ENCODE data around the gene NEK11.

Gene NEK11

GRCh38 chr3:131275556-131275955, 248.9 kb downstream of the NEK11 start:
- no peaks in the 10 kb centered on the region for H3K9me3 Mint-ChIP-seq
- H3K27ac Mint-ChIP-seq, result no peak overlapping the region
- no peaks in the 10 kb centered on the region for H3K27me3 Mint-ChIP-seq
- H3K4me3 Mint-ChIP-seq, result no peak overlapping the region
- ATAC-seq, result no peak
- H3K36me3 Mint-ChIP-seq, result no peaks in the 10 kb centered on the region
- H3K4me1 Mint-ChIP-seq, result no peaks in the 10 kb centered on the region

- H3K9me3 Mint-ChIP-seq, result no peaks in the 10 kb centered on the region
- no peak overlapping the region for H3K27ac Mint-ChIP-seq
- no peaks in the 10 kb centered on the region for H3K36me3 Mint-ChIP-seq
- ATAC-seq, result no peak
- H3K4me3 Mint-ChIP-seq, result no peak overlapping the region
- no peaks in the 10 kb centered on the region for H3K27me3 Mint-ChIP-seq
- H3K4me1 Mint-ChIP-seq, result no peaks in the 10 kb centered on the region
These were observed 251.3 kb downstream of the NEK11 start for GRCh38 chr3:131277836-131278497.

- no peaks in the 10 kb centered on the region for H3K4me1 Mint-ChIP-seq
- no peaks in the 10 kb centered on the region for H3K9me3 Mint-ChIP-seq
- no peak overlapping the region for H3K27ac Mint-ChIP-seq
- no peak for ATAC-seq
- H3K4me3 Mint-ChIP-seq, result no peak overlapping the region
- no peaks in the 10 kb centered on the region for H3K27me3 Mint-ChIP-seq
- H3K36me3 Mint-ChIP-seq, result no peaks in the 10 kb centered on the region
These were observed 252.9 kb downstream of the NEK11 start for GRCh38 chr3:131279577-131279976.

- Mint-ChIP-seq H3K36me3 (no peaks in the 10 kb centered on the region), H3K27ac (no peak overlapping the region), H3K4me3 (no peak overlapping the region), H3K4me1 (no peaks in the 10 kb centered on the region), H3K9me3 (no peaks in the 10 kb centered on the region), H3K27me3 (no peaks in the 10 kb centered on the region)
- no peak for ATAC-seq
These were observed 255.7 kb downstream of the NEK11 start for GRCh38 chr3:131282379-131282778.

GRCh38 chr3:131282967-131283366, 256.3 kb downstream of the NEK11 start:
- ATAC-seq, result no peak
- Mint-ChIP-seq H3K27me3 (no peaks in the 10 kb centered on the region), H3K9me3 (no peaks in the 10 kb centered on the region), H3K36me3 (no peaks in the 10 kb centered on the region), H3K4me3 (no peak overlapping the region), H3K27ac (no peak overlapping the region), H3K4me1 (no peaks in the 10 kb centered on the region)

- Mint-ChIP-seq H3K4me3 (no peak overlapping the region), H3K36me3 (peaks cover 3% of the 10 kb centered on the region), H3K27ac (no peak overlapping the region), H3K9me3 (peaks cover 2% of the 10 kb centered on the region), H3K4me1 (no peaks in the 10 kb centered on the region), H3K27me3 (no peaks in the 10 kb centered on the region)
- no peak for ATAC-seq
These were observed 257.2 kb downstream of the NEK11 start for GRCh38 chr3:131283862-131284261.

DNA sequence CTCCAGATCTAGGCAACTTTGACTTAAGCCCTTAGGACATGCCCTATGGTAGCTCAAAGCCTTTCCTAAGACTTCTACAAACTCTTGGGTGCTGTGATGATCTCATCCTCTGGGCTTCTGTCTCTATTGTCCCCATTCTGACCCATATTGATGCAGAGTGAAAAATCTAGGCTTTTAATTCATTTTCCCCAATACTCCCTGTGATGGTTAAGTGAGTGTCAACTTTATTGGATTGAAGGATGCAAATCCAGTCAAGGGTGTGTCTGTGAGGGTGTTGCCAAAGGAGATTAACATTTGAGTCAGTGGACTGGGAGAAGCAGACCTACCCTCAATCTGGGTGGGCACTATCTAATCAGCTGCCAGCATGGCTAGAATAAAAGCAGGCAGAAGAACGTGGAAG, 257.6 kb downstream of the NEK11 start:
- Mint-ChIP-seq H3K4me1 (no peaks in the 10 kb centered on the region), H3K9me3 (peaks cover 4% of the 10 kb centered on the region), H3K36me3 (peaks cover 7% of the 10 kb centered on the region), H3K27ac (no peak overlapping the region), H3K27me3 (no peaks in the 10 kb centered on the region), H3K4me3 (no peak overlapping the region)
- ATAC-seq, result no peak

GRCh38 chr3:131285456-131285855, 258.8 kb downstream of the NEK11 start:
- no peak for ATAC-seq
- Mint-ChIP-seq H3K4me1 (no peaks in the 10 kb centered on the region), H3K9me3 (peaks cover 4% of the 10 kb centered on the region), H3K36me3 (peaks cover 7% of the 10 kb centered on the region), H3K27me3 (no peaks in the 10 kb centered on the region), H3K4me3 (no peak overlapping the region), H3K27ac (no peak overlapping the region)

GRCh38 chr3:131299836-131300235, 273.2 kb downstream of the NEK11 start:
- ATAC-seq, result no peak
- Mint-ChIP-seq H3K4me3 (no peak overlapping the region), H3K4me1 (no peaks in the 10 kb centered on the region), H3K36me3 (no peaks in the 10 kb centered on the region), H3K27me3 (peaks cover 15% of the 10 kb centered on the region), H3K27ac (no peak overlapping the region), H3K9me3 (peaks cover 3% of the 10 kb centered on the region)

- peaks cover 3% of the 10 kb centered on the region for H3K9me3 Mint-ChIP-seq
- H3K4me1 Mint-ChIP-seq, result no peaks in the 10 kb centered on the region
- peaks cover 16% of the 10 kb centered on the region for H3K27me3 Mint-ChIP-seq
- H3K36me3 Mint-ChIP-seq, result no peaks in the 10 kb centered on the region
- H3K27ac Mint-ChIP-seq, result no peak overlapping the region
- no peak overlapping the region for H3K4me3 Mint-ChIP-seq
- no peak for ATAC-seq
These were observed 277.2 kb downstream of the NEK11 start for GRCh38 chr3:131303848-131304247.

DNA sequence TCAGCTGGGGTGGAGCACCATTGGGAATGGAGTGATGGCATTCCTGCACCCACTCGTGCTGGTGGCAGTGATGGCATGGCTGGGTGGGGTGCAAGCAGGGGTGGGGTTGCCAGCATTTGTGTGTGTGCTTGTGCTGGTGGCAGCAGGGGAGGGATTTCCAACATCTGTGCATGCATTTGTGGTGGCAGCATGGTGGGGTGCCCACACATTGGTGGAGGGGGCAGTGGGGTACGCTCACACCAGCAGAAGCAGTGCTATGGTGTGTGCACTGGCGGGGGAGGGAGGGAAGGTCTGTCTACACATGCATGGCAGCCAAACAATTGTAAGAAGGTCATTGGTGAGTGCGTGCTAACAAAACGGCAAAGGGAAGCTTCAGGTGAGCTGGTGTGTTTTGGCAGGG, 278.2 kb downstream of the NEK11 start:
- no peak overlapping the region for H3K27ac Mint-ChIP-seq
- peaks cover 16% of the 10 kb centered on the region for H3K27me3 Mint-ChIP-seq
- peaks cover 3% of the 10 kb centered on the region for H3K9me3 Mint-ChIP-seq
- no peak for ATAC-seq
- H3K4me3 Mint-ChIP-seq, result no peak overlapping the region
- no peaks in the 10 kb centered on the region for H3K36me3 Mint-ChIP-seq
- no peaks in the 10 kb centered on the region for H3K4me1 Mint-ChIP-seq

- Mint-ChIP-seq H3K4me3 (no peak overlapping the region), H3K27ac (no peak overlapping the region), H3K36me3 (no peaks in the 10 kb centered on the region), H3K9me3 (no peaks in the 10 kb centered on the region), H3K27me3 (peaks cover 16% of the 10 kb centered on the region), H3K4me1 (no peaks in the 10 kb centered on the region)
- ATAC-seq, result no peak
These were observed 279.6 kb downstream of the NEK11 start for GRCh38 chr3:131306242-131306641.

- Mint-ChIP-seq H3K9me3 (peaks cover 2% of the 10 kb centered on the region), H3K36me3 (no peaks in the 10 kb centered on the region), H3K27me3 (peaks cover 26% of the 10 kb centered on the region), H3K4me3 (no peak overlapping the region), H3K4me1 (no peaks in the 10 kb centered on the region), H3K27ac (no peak overlapping the region)
- no peak for ATAC-seq
These were observed 287.6 kb downstream of the NEK11 start for GRCh38 chr3:131314318-131314717.

DNA sequence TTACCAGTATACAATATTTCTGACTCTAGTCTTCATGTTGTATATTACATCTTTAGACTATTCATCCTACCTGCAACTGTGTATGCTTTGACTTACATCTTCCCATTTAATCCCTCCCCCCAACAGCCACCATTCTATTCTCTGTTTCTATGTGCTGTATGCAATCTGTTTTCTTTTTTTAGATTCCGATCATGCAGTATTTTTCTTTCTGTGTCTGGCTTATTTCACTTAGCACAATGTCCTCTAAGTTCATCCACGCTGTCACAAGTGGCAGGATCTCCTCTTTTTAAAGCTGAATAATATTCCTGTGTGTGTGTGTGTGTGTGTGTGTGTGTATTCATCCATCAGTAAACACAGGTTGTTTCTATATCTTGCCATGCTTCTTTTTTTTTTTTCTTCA, 288.5 kb downstream of the NEK11 start:
- ATAC-seq, result no peak

GRCh38 chr3:131317667-131318066, 291.0 kb downstream of the NEK11 start:
- Mint-ChIP-seq H3K4me3 (no peak overlapping the region), H3K27me3 (peaks cover 26% of the 10 kb centered on the region), H3K27ac (no peak overlapping the region), H3K9me3 (peaks cover 2% of the 10 kb centered on the region), H3K4me1 (no peaks in the 10 kb centered on the region), H3K36me3 (no peaks in the 10 kb centered on the region)
- ATAC-seq, result no peak

More for the DNA sequence above, 288.5 kb downstream of the NEK11 start:
- H3K27me3 Mint-ChIP-seq, result peaks cover 26% of the 10 kb centered on the region
- no peaks in the 10 kb centered on the region for H3K36me3 Mint-ChIP-seq
- H3K4me1 Mint-ChIP-seq, result no peaks in the 10 kb centered on the region
- no peak overlapping the region for H3K27ac Mint-ChIP-seq
- H3K4me3 Mint-ChIP-seq, result no peak overlapping the region
- H3K9me3 Mint-ChIP-seq, result peaks cover 2% of the 10 kb centered on the region

- H3K4me1 Mint-ChIP-seq, result no peaks in the 10 kb centered on the region
- no peaks in the 10 kb centered on the region for H3K36me3 Mint-ChIP-seq
- no peaks in the 10 kb centered on the region for H3K9me3 Mint-ChIP-seq
- H3K27me3 Mint-ChIP-seq, result peaks cover 2% of the 10 kb centered on the region
- no peak overlapping the region for H3K27ac Mint-ChIP-seq
- H3K4me3 Mint-ChIP-seq, result no peak overlapping the region
- ATAC-seq, result no peak
These were observed 296.3 kb downstream of the NEK11 start for GRCh38 chr3:131323014-131323413.

GRCh38 chr3:131323792-131324191, 297.1 kb downstream of the NEK11 start:
- Mint-ChIP-seq H3K4me1 (no peaks in the 10 kb centered on the region), H3K27ac (no peak overlapping the region), H3K27me3 (no peaks in the 10 kb centered on the region), H3K4me3 (no peak overlapping the region), H3K36me3 (no peaks in the 10 kb centered on the region), H3K9me3 (no peaks in the 10 kb centered on the region)
- ATAC-seq, result no peak

Measured in stimulated activated memory B cell treated with anti-CD40 and anti-IgM and Interleukin-4, amounts not matched to agents 10 μg/mL and 1 μg/mL and 100 μg/mL, for 72 hours (primary cell).